GM23248 (cell line): ENCODE data around the gene FBXO8. TPM values are rescaled to one million over a fixed set of nuclear protein-coding genes. Genes with fewer than 3 reads are reported as not detected.

Experiments used
- DNase-seq: peaks from one replicate; pipeline ENCODE4 v3.0.0-alpha.2; 2015
- H2AFZ ChIP-seq: fragments of 200-600 bp; sonication (generic); 2 replicates; pipeline ENCODE4 v1.6.1; 2016; ENCODE audit warnings: antibody characterized with exemption
- H3F3A ChIP-seq: fragments of 200-600 bp; sonication (generic); 2 replicates; pipeline ENCODE4 v1.6.1; 2016; ENCODE audit warnings: mild to moderate bottlenecking, antibody characterized with exemption, mixed run types; ENCODE audit not compliant: insufficient read depth
- H3K27ac ChIP-seq: fragments of 200-600 bp; sonication (generic); 2 replicates; pipeline ENCODE4 v1.5.1; 2016; ENCODE audit warnings: mild to moderate bottlenecking
- H3K27me3 ChIP-seq: fragments of 200-600 bp; sonication (generic); replicated peaks from 2 replicates; pipeline ENCODE4 v1.6.1; 2016; ENCODE audit warnings: mild to moderate bottlenecking; ENCODE audit not compliant: insufficient read depth
- H3K36me3 ChIP-seq: fragments of 200-600 bp; sonication (generic); 2 replicates; pipeline ENCODE4 v1.6.1; 2016; ENCODE audit warnings: low read depth, mild to moderate bottlenecking
- H3K4me1 ChIP-seq: fragments of 200-600 bp; sonication (generic); 2 replicates; pipeline ENCODE4 v1.6.1; 2016; ENCODE audit warnings: mild to moderate bottlenecking; ENCODE audit not compliant: insufficient read depth
- H3K4me2 ChIP-seq: fragments of 200-600 bp; sonication (generic); one replicate; pipeline ENCODE4 v1.6.1; 2016; ENCODE audit warnings: mild to moderate bottlenecking; ENCODE audit not compliant: unreplicated experiment
- H3K4me3 ChIP-seq: fragments of 200-600 bp; sonication (generic); 2 replicates; pipeline ENCODE4 v1.5.1; 2016; ENCODE audit warnings: mild to moderate bottlenecking
- H3K79me2 ChIP-seq: fragments of 200-600 bp; sonication (generic); 2 replicates; pipeline ENCODE4 v1.6.1; 2016; ENCODE audit warnings: mild to moderate bottlenecking; ENCODE audit not compliant: insufficient read depth
- H3K9ac ChIP-seq: fragments of 200-600 bp; sonication (generic); 2 replicates; pipeline ENCODE4 v1.6.1; 2016; ENCODE audit warnings: mild to moderate bottlenecking
- H3K9me2 ChIP-seq: fragments of 200-600 bp; sonication (generic); 2 replicates; pipeline ENCODE4 v1.6.1; 2016; ENCODE audit warnings: mixed run types, mild to moderate bottlenecking, moderate library complexity; ENCODE audit not compliant: insufficient read depth
- H3K9me3 ChIP-seq: fragments of 200-600 bp; sonication (generic); one replicate; pipeline ENCODE4 v1.6.1; 2017; ENCODE audit warnings: low read depth
- H4K20me1 ChIP-seq: fragments of 200-600 bp; sonication (generic); 2 replicates; pipeline ENCODE4 v1.6.0; 2016; ENCODE audit not compliant: insufficient read depth
- EZH2 ChIP-seq: fragments of 200-600 bp; sonication (generic); IDR thresholded peaks from 2 replicates; pipeline ENCODE4 v1.6.1; 2018; ENCODE audit warnings: antibody characterized with exemption, mild to moderate bottlenecking; ENCODE audit not compliant: insufficient read depth, poor library complexity, severe bottlenecking
- EZH2phosphoT487 ChIP-seq: fragments of 200-600 bp; sonication (generic); IDR thresholded peaks from 2 replicates; pipeline ENCODE4 v1.6.1; 2018; ENCODE audit warnings: antibody characterized with exemption, moderate library complexity, mild to moderate bottlenecking, low read depth; ENCODE audit not compliant: insufficient read depth
- WGBS, 2 experiments: methylation state at CpG; one replicate each; pipeline ENCODE4 v1.1.6; 2015 to 2017; ENCODE audit warnings: low lambda C conversion rate in 2 of 2, low coverage in 1 of 2; ENCODE audit errors: missing lambda C conversion rate in 2 of 2; 5-methylcytosine and 5-hydroxymethylcytosine counted together
- in situ Hi-C: fragments of 300-500 bp; cut with MboI; formaldehyde crosslinking; loops from 2 replicates; pipeline ENCODE4 v1.15.0; 2020
- polyA plus RNA-seq: library from polyadenylated mRNA; unstranded; fragments of >200 nt; fragmentation: Nextera tagmentation; extraction: Ambion mirVana; gene quantifications from 2 replicates; pipeline ENCODE4 v1.2.1, GENCODE V29; 2016
- total RNA-seq: library from RNA; depleted of rRNA; stranded (reverse); fragments of >200 nt; shearing (Covaris generic); gene quantifications from 2 replicates; pipeline ENCODE4 v1.2.3, GENCODE V29; 2014

Gene FBXO8
- total and polyA plus RNA-seq, 2 experiments from 2014 or later = 23.1 to 27.7 TPM

DNA sequence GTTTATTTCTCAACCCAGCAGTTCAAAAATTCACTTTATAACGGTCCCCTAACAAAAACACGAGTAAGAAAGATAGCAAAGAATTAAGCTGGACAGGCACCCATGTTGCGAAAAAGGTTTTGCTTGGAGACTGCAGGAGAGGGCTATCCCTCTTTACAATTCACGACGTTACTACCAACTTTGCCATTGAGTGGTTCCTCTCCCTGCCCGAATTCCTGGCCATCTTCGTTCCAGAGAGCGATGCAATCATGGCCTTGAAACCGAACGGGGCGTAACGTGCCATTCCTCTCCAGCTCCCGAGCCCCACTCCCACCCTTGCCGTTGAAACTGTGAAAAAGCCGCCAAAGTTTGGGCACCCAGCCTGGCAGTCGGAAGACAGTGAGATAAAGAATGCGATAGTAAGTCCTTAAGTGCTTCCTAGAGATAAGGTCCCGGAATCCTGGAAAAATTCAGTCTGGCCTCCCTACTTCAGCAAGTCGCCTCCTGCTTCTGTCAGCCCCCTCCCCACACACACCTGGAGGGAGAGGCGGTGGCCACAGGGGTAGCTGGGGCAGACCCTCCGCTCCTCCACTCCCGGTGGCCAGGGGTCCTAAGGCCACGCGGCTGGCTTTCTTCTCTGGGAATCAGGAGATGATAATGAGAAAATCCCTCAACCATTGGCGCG is 65.2 kb downstream of the FBXO8 start:
- Histone ChIP-seq H3K27me3 (peaks cover 8% of the 10 kb centered on the region; the same call in 1 of the 2 replicates), H3K27ac (no peak overlapping the region), H2AFZ (peak overlapping the region; percentile 85), H3K79me2 (no peaks in the 10 kb centered on the region), H4K20me1 (no peaks in the 10 kb centered on the region), H3K36me3 (no peaks in the 10 kb centered on the region), H3K9me2 (no peaks in the 10 kb centered on the region), H3K9me3 (no peaks in the 10 kb centered on the region), H3F3A (no peaks in the 10 kb centered on the region), H3K4me1 (peaks cover 5% of the 10 kb centered on the region), H3K9ac (peak overlapping the region; percentile 50), H3K4me3 (peak overlapping the region; percentile 69), H3K4me2 (peak overlapping the region; percentile 85)
- 53 to 61% methylated on average over 26 of the region's 26 CpGs for WGBS, 2 experiments
- TF ChIP-seq EZH2 (no peak), EZH2phosphoT487 (no peak)
- in situ Hi-C loops = no loop called here
- peak; percentile 19 for DNase-seq

DNA sequence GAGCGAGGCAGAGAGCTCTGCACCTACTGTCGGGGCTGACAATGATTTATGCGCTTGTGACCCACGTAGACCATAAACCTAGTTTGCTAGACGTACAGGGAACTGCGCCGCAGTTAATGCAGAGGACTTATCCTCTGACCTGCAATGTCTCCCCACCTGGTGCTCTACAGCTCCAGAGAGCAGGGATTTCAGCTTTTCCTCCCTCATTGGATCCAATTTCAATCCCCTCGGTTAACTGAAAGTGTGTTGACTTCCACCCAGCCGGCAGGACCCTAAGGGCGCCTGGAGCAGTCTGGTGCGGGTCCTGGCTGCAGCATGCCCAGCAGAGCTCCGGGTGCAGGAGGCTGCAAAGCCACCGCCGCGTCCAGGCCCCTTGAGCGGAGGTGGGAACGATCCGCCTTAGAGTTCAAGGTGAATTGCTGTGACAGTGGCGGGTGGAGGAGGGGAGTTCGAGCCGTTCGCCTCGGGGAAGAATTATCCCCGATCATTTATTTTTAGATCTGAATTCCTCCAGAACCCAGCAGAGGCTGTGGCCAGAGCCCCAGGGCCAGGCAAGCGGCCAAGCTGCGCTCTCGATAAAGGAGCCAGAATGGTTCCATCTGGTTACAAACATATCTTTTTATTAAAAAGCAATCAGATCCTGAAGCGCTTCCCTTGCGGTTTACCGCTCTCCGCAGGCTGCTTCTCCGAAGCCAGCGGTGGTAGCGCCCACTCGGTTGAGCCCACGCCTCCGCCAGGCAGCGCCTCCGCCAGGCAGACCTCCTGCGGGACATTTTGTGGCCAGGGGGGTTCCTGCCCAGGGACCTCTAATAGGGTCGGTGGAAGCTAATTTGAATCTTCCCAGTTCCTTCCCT is 66.0 kb downstream of the FBXO8 start:
- no peaks in the 10 kb centered on the region for H3K36me3 ChIP-seq
- H3F3A ChIP-seq = no peaks in the 10 kb centered on the region
- peak overlapping the region; percentile 50 for H3K9ac ChIP-seq
- in situ Hi-C loops = no loop called here
- peak overlapping the region; percentile 85 for H3K4me2 ChIP-seq
- no peak for TF ChIP-seq EZH2
- TF ChIP-seq EZH2phosphoT487 = no peak
- H3K9me2 ChIP-seq = no peaks in the 10 kb centered on the region
- H3K4me3 ChIP-seq = peak overlapping the region; percentile 69
- H2AFZ ChIP-seq = peak overlapping the region; percentile 85
- H3K27ac ChIP-seq = no peak overlapping the region
- DNase-seq = peak; percentile 56
- H3K9me3 ChIP-seq = no peaks in the 10 kb centered on the region
- no peaks in the 10 kb centered on the region for H4K20me1 ChIP-seq
- 11 to 12% methylated on average over 41 of the region's 41 CpGs for WGBS, 2 experiments
- peaks cover 8% of the 10 kb centered on the region; the same call in 1 of the 2 replicates for H3K27me3 ChIP-seq
- no peaks in the 10 kb centered on the region for H3K79me2 ChIP-seq
- H3K4me1 ChIP-seq = peaks cover 5% of the 10 kb centered on the region

- peak overlapping the region; percentile 50; the same call in 1 of the 2 replicates for H3K9ac ChIP-seq
Measured at GRCh38 chr4:174216799-174217272, 66.6 kb downstream of the FBXO8 start.

DNA sequence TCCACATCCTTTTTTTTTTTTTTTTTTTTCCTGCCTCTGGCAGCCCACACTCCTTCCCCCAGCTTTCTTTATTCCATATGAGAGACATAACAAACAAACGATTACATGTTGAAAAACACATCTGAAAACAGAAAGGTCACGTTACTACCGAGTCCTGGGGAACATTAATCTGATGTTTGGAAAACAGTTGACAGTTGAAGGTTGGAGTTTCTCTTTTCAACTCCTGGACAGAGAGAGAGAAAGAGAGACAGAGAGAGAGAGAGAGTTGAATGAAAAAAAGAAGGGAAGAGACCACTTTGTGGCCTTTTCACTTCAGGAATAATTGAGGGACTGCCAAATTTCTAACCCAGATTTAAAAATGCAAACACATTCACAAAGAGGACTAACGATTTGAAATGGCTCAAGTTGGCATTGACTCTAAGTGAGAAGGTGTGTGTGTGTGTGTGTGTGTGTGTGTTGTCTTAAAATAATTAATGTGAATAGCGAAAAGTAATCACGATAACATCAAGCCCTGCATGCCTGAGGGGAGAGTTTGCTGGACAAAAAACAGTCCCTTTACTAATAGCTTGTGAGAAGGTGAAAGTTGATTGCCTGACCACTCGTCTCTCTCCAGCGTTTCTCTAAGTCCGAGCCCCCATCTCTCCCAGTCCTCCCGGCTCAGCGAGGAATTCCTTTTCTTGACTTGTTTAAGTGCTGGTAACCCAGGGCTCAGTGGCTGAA is 67.3 kb downstream of the FBXO8 start:
- Histone ChIP-seq H4K20me1 (no peaks in the 10 kb centered on the region), H3K4me2 (no peak overlapping the region), H3K4me3 (no peak overlapping the region), H3K27ac (no peak overlapping the region), H3K79me2 (no peaks in the 10 kb centered on the region), H3K36me3 (no peaks in the 10 kb centered on the region), H3K9me3 (no peaks in the 10 kb centered on the region), H3K9me2 (no peaks in the 10 kb centered on the region), H3K9ac (no peak overlapping the region), H3K4me1 (peaks cover 8% of the 10 kb centered on the region), H3F3A (0 out of 2 replicates have a peak, but pooled peaks cover 4% of the 10 kb centered on the region), H2AFZ (no peak overlapping the region), H3K27me3 (peaks cover 8% of the 10 kb centered on the region; the same call in 1 of the 2 replicates)
- in situ Hi-C loops = no loop called here
- TF ChIP-seq EZH2phosphoT487 (no peak), EZH2 (no peak)
- no peak for DNase-seq
- 89 to 94% methylated on average over 11 of the region's 11 CpGs for WGBS, 2 experiments

More at GRCh38 chr4:174216799-174217272, 66.6 kb downstream of the FBXO8 start:
- 60 to 63% methylated on average over 15 of the region's 15 CpGs for WGBS, 2 experiments
- Histone ChIP-seq H3K79me2 (no peaks in the 10 kb centered on the region), H3K4me1 (peaks cover 5% of the 10 kb centered on the region), H3K27ac (no peak overlapping the region), H3K9me3 (no peaks in the 10 kb centered on the region), H3K9me2 (no peaks in the 10 kb centered on the region), H3K4me3 (peak overlapping the region; percentile 69), H3K27me3 (peaks cover 8% of the 10 kb centered on the region; the same call in 1 of the 2 replicates), H3F3A (no peaks in the 10 kb centered on the region), H4K20me1 (no peaks in the 10 kb centered on the region), H3K36me3 (no peaks in the 10 kb centered on the region), H2AFZ (peak overlapping the region; percentile 85), H3K4me2 (peak overlapping the region; percentile 85)
- TF ChIP-seq EZH2phosphoT487 (no peak), EZH2 (no peak)
- no peak for DNase-seq
- in situ Hi-C loops = no loop called here
